GM06990 (cell line): ENCODE measurements around the gene PLCG2.

ENCODE experiments used
- DNase-seq: peaks from one replicate; pipeline ENCODE4 v3.0.0-alpha.2; 2011; ENCODE audit not compliant: insufficient read length; ENCODE audit errors: extremely low read depth
- H3K27me3 ChIP-seq: replicated peaks from 2 replicates; pipeline ENCODE4 v1.6.0; 2011; ENCODE audit warnings: low read length; ENCODE audit not compliant: control insufficient read depth, insufficient read depth
- H3K36me3 ChIP-seq: 2 replicates; pipeline ENCODE4 v1.5.1; 2011; ENCODE audit warnings: low read length; ENCODE audit not compliant: control insufficient read depth, insufficient read depth
- H3K4me3 ChIP-seq: replicated peaks from 2 replicates; pipeline ENCODE4 v1.5.1; 2011; ENCODE audit warnings: low read depth, mild to moderate bottlenecking, control low read depth, low read length
- TF ChIP-seq, protein P1 (sequence below): IDR thresholded peaks from 2 replicates; pipeline ENCODE4 v1.5.1; 2011; ENCODE audit warnings: low read length, control low read depth, mild to moderate bottlenecking, inconsistent platforms; ENCODE audit not compliant: insufficient read depth, poor library complexity, severe bottlenecking

The PLCG2 gene

DNA sequence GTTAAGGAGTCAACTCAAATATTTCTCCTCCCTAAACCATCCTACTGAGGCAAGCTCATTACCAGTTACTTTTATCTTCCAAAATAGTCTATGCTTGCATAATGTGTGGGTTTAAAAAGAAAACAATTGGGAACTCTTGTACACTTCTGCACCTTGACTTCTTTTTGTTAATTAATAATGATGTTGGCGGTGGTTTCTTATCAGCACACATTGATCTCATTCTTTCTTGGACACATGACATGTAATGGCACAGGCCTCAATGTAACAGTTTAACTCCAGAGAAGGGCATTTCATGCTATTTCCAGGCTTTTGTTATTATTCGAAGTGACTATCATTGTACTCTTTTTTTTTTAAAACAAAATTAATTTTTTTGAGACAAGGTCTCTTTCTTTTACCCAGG is 7.8 kb downstream of the PLCG2 start:
- TF ChIP-seq, protein P1, sequence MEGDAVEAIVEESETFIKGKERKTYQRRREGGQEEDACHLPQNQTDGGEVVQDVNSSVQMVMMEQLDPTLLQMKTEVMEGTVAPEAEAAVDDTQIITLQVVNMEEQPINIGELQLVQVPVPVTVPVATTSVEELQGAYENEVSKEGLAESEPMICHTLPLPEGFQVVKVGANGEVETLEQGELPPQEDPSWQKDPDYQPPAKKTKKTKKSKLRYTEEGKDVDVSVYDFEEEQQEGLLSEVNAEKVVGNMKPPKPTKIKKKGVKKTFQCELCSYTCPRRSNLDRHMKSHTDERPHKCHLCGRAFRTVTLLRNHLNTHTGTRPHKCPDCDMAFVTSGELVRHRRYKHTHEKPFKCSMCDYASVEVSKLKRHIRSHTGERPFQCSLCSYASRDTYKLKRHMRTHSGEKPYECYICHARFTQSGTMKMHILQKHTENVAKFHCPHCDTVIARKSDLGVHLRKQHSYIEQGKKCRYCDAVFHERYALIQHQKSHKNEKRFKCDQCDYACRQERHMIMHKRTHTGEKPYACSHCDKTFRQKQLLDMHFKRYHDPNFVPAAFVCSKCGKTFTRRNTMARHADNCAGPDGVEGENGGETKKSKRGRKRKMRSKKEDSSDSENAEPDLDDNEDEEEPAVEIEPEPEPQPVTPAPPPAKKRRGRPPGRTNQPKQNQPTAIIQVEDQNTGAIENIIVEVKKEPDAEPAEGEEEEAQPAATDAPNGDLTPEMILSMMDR: no peak
- Histone ChIP-seq H3K27me3 (no peaks in the 10 kb centered on the region), H3K36me3 (peaks cover 29% of the 10 kb centered on the region), H3K4me3 (no peak overlapping the region)
- DNase-seq: no peak

DNA sequence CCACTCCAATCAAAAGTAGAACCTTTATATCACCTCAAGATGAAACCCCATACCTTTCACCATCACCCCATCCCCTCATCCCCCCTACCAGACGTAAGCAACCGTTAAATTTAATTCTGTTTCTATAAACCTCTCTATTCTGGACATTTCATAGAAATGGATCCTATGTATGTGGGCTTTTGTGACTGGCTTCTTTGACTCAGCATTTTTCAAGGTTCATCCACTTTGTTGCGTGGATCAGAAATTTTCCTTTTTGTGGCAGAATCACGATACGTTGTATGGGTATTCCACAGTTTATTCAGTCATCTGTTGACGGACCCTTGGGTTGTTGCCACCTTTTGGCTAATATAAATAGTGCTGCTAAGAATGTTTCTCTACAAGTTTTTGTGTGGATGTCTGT is 8.6 kb downstream of the PLCG2 start:
- no peaks in the 10 kb centered on the region for H3K27me3 ChIP-seq
- H3K4me3 ChIP-seq: no peak overlapping the region
- peaks cover 30% of the 10 kb centered on the region for H3K36me3 ChIP-seq
- TF ChIP-seq, protein P1: no peak
- no peak for DNase-seq

DNA sequence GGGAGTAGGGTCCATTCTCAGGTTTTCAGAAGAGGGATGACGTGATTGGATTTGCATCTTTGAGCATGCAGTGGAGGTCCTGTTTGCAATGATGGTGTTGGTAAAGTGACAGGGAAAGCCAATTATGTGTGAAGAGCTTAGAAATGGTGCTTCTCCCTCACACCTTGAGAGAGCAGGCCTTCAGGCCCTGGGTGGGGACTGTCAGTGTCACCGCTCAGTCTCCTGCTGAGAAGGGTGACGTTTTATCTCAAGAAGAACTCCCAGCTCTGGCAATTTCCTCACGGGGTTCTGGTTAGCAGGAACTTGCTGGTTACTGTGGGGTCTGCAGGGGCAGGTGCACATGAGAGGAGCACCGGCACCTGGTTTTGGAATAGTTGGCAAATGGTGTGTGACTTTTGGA is 11.2 kb downstream of the PLCG2 start:
- no peak for DNase-seq
- Histone ChIP-seq H3K27me3 (no peaks in the 10 kb centered on the region), H3K36me3 (peaks cover 38% of the 10 kb centered on the region), H3K4me3 (no peak overlapping the region)
- TF ChIP-seq, protein P1: no peak

DNA sequence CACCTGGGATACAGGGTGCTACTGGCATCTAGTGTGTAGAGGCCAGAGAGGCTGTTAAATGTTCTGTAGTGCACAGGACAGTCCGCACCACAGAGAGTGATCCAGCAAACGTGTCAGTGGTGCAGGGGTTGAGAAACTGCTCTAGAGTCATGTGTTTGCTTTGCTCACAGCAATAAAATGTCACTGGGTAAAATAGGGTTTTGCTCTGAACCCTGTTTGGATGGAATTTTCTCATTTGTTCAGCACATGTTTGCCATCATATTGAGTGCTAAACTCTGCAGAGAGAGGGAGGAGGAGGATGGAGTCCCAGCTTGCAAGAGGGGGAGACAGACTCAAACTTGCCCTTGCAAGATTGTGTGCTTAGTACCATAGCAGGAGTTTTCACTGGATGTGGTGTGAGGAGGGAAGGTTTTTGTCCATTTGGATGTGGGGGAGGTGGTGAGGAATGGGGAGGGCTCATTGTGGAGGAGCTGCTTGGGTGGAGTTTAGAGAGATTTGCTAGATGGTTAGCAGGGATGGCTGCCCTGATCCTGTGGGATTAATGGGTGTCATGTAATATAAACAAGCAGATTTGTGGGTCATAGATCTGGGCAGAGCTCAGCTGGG is 11.8 kb downstream of the PLCG2 start:
- TF ChIP-seq, protein P1: no peak
- Histone ChIP-seq H3K36me3 (peaks cover 39% of the 10 kb centered on the region), H3K4me3 (no peak overlapping the region), H3K27me3 (no peaks in the 10 kb centered on the region)
- no peak for DNase-seq

DNA sequence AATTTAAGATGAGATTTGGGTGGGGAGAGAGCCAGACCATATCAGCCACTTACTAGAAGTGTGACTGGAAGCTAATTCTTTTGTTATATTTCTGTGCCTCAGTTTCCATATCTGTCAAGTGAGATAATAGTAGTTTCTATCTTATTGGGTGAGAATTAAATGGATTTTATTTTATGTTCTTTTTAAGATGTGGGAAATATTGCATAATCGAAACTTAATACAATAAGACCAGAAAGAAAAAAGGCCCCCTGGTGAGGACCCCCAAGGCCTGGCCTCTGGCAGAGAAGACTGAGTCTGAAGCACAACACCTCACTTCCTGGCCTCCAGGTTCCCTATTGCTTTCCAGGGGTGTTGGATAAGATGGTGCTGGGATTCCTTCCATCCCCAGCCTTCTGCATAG is 13.7 kb downstream of the PLCG2 start:
- TF ChIP-seq, protein P1: no peak
- Histone ChIP-seq H3K36me3 (peaks cover 31% of the 10 kb centered on the region), H3K27me3 (no peaks in the 10 kb centered on the region), H3K4me3 (no peak overlapping the region)
- no peak for DNase-seq

DNA sequence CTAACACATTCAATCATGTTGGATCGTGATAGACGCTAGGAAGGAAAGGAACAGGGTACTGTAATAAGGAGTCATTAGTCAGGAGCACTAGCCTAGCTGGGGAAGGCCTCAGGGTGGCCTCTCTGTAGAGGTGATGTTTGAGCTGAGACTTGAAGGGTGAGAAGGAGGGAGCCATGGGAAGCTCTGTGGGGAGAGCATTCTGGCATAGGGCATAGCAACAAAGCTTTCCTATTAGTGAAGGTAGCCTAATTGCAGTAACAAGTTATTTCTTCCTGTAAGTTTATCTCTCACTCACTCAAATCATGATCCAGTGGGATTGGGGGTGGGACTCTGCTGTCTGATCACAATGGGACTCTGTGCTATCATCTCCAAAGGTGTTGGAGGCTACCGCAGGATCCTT is 16.1 kb downstream of the PLCG2 start:
- DNase-seq: no peak
- peaks cover 22% of the 10 kb centered on the region for H3K36me3 ChIP-seq
- H3K4me3 ChIP-seq: no peak overlapping the region
- TF ChIP-seq, protein P1: no peak
- H3K27me3 ChIP-seq: no peaks in the 10 kb centered on the region
